NT2/D1 (cell line): ENCODE data around the gene ADGRG1.

Experiments used
- DNase-seq: peaks from one replicate; pipeline ENCODE4 v3.0.0-alpha.2; 2011; ENCODE audit warnings: low read depth, low spot score
- H3K27me3 ChIP-seq: 2 replicates; pipeline ENCODE4 v1.6.0; 2011; ENCODE audit warnings: mild to moderate bottlenecking; ENCODE audit not compliant: insufficient read length, insufficient read depth
- H3K36me3 ChIP-seq: 2 replicates; pipeline ENCODE4 v1.6.1; 2011; ENCODE audit warnings: mild to moderate bottlenecking, low read length, mixed read lengths; ENCODE audit not compliant: insufficient read depth, insufficient read length
- H3K4me1 ChIP-seq: 2 replicates; pipeline ENCODE4 v1.5.1; 2011; ENCODE audit not compliant: insufficient read depth, insufficient read length
- H3K4me3 ChIP-seq: 2 replicates; pipeline ENCODE4 v1.5.1; 2011; ENCODE audit warnings: low read depth; ENCODE audit not compliant: insufficient read length
- H3K9ac ChIP-seq: 2 replicates; pipeline ENCODE4 v1.6.0; 2011; ENCODE audit warnings: low read depth; ENCODE audit not compliant: insufficient read length
- H3K9me3 ChIP-seq: 2 replicates; pipeline ENCODE4 v1.5.1; 2011; ENCODE audit warnings: mild to moderate bottlenecking, low read length; ENCODE audit not compliant: insufficient read depth
- SUZ12 ChIP-seq: IDR thresholded peaks from 2 replicates; pipeline ENCODE4 v1.6.1; 2011; ENCODE audit not compliant: insufficient read length, insufficient read depth; ENCODE audit errors: extremely low read depth
- YY1 ChIP-seq: IDR thresholded peaks from 2 replicates; pipeline ENCODE4 v1.6.1; 2011; ENCODE audit not compliant: insufficient read length, insufficient read depth
- ZNF274 ChIP-seq: IDR thresholded peaks from 2 replicates; pipeline ENCODE4 v1.6.1; 2011; ENCODE audit warnings: mild to moderate bottlenecking, low read depth, low read length

Gene ADGRG1

DNA sequence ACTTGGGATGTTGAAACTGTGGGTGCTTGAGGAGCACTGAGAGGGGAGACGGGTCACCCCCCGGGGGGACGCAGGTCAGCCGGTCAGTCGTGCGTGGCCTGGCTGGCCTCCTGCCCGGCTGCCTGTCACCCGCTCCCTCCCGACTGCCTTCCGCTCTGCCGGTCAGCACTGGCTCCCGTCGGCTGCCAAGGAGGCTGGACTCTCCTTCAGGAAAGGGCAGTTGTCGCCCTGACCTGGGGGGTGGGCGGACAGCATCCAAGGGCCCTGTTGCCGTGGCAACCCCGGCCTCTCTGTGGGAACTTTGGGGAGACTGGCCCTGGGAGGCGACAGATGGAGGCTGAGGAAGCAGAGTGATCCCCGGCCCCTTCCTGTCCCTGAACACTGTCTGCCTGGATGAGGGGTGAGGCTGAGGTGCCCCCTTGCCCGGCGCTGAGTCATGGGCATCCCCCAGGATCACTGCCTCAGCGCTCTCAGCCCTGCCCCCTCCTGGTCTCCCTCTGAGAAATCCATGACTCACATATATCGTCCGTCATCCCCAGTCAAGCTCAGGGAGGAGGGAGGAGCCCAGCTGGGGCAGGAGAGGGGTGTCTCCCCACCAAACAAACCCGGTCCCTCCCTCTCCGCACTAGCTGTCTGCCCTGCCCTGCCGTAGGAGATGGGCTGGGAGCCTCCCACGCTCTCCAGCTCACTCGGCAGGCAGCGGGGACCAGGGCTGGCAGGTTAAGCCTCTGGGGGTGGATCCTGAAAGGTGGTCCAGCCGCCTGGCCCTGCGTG, at the start of gene ADGRG1:
TSS of gene ADGRG1 (plus strand) at position 623 of the 774 bp plus-strand sequence. CDS start 21,658 bp downstream, outside the sequence.
- no peaks in the 10 kb centered on the region for H3K36me3 ChIP-seq
- H3K9me3 ChIP-seq = no peaks in the 10 kb centered on the region
- DNase-seq = peak; percentile 54
- H3K27me3 ChIP-seq = no peaks in the 10 kb centered on the region
- no peak for TF ChIP-seq SUZ12
- no peak for TF ChIP-seq YY1
- TF ChIP-seq ZNF274 = no peak
- H3K9ac ChIP-seq = peak within 1 kb of the TSS; percentile 78
- H3K4me1 ChIP-seq = peaks cover 68% of the 10 kb centered on the region
- H3K4me3 ChIP-seq = peak within 1 kb of the TSS; percentile 31

DNA sequence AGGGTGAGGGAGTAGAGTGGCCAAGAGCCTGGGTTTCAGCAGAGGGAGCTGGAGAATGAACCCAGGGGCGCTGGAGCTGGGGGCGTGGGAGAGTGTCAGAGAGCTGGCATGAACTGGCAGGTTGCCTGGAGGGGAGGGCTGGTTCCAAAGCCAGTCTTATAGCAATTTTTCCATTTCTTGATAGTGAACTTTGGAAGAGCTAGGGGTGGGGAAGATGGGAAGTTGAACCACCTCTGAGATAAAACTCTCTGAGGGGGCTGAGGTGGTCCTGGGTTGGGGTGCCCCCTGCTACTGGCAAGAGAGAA, 49.1 kb upstream of the ADGRG1 start:
- H3K27me3 ChIP-seq = no peaks in the 10 kb centered on the region
- no peaks in the 10 kb centered on the region for H3K9me3 ChIP-seq
- peaks cover 8% of the 10 kb centered on the region for H3K4me1 ChIP-seq
- no peak overlapping the region for H3K9ac ChIP-seq
- no peaks in the 10 kb centered on the region for H3K36me3 ChIP-seq
- TF ChIP-seq YY1 = no peak
- no peak for TF ChIP-seq SUZ12
- TF ChIP-seq ZNF274 = no peak
- H3K4me3 ChIP-seq = no peak overlapping the region
- DNase-seq = no peak

DNA sequence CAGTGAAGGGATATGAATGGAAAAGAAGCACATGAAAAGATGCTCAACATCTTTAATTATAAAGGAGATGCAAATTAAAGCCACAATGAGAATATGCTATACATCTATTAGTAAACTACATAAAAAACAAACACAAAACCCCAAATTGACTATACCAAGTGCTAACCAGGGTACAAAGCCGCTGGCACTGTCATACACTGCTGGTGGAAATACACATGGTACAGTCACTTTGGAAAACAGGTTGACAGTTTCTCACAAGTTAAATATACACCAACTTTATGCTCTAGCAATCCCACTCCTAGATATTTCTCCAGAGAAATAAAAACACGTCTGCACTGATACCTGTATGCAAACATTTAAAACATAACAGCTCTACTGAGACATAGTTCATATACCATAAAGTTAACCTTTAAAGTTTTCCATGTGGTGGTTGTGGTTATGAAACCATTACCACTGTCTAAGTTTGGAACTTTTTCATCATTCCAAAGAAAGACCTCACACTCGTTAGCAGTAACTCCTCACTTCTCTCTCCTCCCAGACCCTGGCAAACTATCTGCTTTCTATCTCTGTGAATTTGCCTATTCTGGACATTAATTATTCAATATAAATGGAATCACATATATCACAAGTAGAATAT, 43.3 kb upstream of the ADGRG1 start:
- no peaks in the 10 kb centered on the region for H3K27me3 ChIP-seq
- H3K4me3 ChIP-seq = no peak overlapping the region
- no peaks in the 10 kb centered on the region for H3K4me1 ChIP-seq
- DNase-seq = no peak
- no peak overlapping the region for H3K9ac ChIP-seq
- TF ChIP-seq ZNF274 (no peak), SUZ12 (no peak), YY1 (no peak)
- no peaks in the 10 kb centered on the region for H3K36me3 ChIP-seq
- H3K9me3 ChIP-seq = no peaks in the 10 kb centered on the region

DNA sequence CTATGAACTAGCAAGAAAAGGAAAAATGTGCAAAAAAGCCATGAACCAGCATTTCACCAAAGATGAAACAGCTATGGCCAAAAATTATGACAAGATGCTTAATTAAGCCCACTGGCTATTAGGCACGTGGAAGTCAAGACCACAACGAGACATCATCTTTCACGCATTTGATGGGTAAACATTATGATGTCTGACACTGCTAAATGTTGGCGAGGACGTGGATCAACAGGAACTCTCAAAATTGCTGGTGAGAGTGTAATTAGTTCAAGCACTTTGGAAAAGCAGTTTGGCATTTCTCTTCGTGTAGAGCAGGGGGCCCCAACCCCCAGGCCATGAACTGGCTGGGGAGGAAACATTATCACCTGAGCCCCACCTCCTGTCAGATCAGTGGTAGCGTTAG, 39.6 kb upstream of the ADGRG1 start:
- Histone ChIP-seq H3K36me3 (no peaks in the 10 kb centered on the region), H3K27me3 (no peaks in the 10 kb centered on the region), H3K9ac (no peak overlapping the region), H3K4me3 (no peak overlapping the region), H3K4me1 (peaks cover 7% of the 10 kb centered on the region), H3K9me3 (no peaks in the 10 kb centered on the region)
- no peak for DNase-seq
- TF ChIP-seq ZNF274 (no peak), YY1 (no peak), SUZ12 (no peak)

DNA sequence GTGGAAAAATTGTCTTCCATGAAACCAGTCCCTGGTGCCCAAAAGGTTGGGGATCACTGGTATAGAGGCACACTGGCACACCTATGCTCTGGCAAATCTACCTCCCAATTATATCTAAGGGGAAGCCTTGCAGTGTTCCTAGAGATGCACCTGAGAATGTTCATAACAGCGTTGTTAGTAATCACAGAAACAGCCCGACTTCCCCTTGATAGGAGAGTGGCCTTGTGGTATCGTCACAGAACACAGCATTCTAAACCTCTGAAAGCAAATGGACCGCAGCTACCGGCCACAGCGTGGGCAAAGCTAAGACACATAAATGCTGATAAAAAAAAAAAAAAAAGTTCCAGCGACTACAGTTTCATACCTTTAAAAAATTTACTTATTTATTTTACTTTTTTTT, 39.1 kb upstream of the ADGRG1 start:
- H3K4me3 ChIP-seq = no peak overlapping the region
- H3K4me1 ChIP-seq = peaks cover 7% of the 10 kb centered on the region
- TF ChIP-seq YY1 (no peak), ZNF274 (no peak), SUZ12 (no peak)
- no peak overlapping the region for H3K9ac ChIP-seq
- DNase-seq = no peak
- H3K27me3 ChIP-seq = no peaks in the 10 kb centered on the region
- no peaks in the 10 kb centered on the region for H3K9me3 ChIP-seq
- H3K36me3 ChIP-seq = no peaks in the 10 kb centered on the region

DNA sequence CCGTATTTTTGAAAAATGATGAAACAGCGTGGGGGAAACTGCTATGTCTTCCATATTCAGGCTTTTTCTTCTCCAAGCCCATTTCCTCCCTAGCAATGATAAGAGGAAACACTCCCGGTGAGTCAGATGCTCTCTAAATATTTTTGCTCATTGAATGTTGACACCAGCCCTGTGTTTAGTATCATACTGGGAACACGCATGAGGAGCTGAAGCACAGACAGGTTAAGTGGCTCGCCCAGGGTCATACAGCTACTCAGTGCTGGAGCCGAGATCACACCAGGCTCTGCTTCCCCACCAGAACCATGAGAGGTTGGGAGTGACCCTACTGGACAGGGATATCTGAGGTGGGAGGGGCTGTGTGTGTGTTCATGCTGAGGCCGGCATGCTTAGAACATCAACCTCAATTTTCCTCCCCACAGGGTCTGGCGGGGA, 37.8 kb upstream of the ADGRG1 start:
- no peaks in the 10 kb centered on the region for H3K27me3 ChIP-seq
- no peak overlapping the region for H3K4me3 ChIP-seq
- no peak overlapping the region for H3K9ac ChIP-seq
- no peak for DNase-seq
- no peaks in the 10 kb centered on the region for H3K36me3 ChIP-seq
- TF ChIP-seq SUZ12 (no peak), YY1 (no peak), ZNF274 (no peak)
- H3K9me3 ChIP-seq = peaks cover 5% of the 10 kb centered on the region; the same call in 1 of the 2 replicates
- H3K4me1 ChIP-seq = peaks cover 7% of the 10 kb centered on the region

DNA sequence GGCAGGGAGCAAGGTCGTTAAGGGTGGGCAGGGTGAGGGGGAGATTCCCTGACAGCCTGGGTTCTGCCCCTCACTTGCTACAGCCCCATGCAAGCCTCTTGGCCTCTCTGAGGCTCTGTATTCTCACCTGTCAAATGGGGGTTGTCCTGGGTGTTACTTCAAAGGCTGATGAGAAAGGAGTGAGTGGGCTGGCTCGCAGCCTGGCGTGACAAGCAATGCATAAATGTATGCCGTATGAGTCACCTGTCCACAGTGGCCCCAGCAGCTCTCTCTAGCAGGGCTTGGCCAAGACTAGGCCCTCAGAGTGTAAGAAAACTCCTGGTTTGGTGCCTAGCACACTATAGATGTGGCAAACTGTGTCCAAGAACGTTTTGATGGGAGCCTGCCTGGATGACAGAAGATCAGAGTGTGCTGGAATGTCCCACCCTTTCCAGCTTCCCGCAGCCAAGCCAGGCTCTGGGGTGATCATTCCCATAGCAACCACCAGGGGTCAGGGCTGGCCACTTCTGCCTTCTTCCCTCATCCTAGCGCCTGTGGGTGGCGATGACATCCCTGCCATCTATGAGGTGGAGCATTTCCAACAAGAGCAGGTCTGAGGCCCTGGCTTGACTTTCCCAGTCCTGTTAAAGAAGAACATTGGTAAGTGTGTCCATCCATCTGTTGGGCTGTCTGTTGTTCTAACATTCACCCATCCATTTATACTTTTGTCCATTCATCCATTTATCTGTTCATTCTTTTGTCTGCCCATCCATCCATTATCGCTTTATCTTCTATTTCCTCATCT, 37.2 kb upstream of the ADGRG1 start:
- TF ChIP-seq ZNF274 = no peak
- no peak for TF ChIP-seq SUZ12
- TF ChIP-seq YY1 = no peak
- Histone ChIP-seq H3K4me1 (peaks cover 7% of the 10 kb centered on the region), H3K4me3 (no peak overlapping the region)

More for the DNA sequence above, 37.2 kb upstream of the ADGRG1 start:
- Histone ChIP-seq H3K9ac (no peak overlapping the region), H3K36me3 (no peaks in the 10 kb centered on the region), H3K27me3 (no peaks in the 10 kb centered on the region), H3K9me3 (peaks cover 7% of the 10 kb centered on the region; the same call in 1 of the 2 replicates)
- DNase-seq = peak; percentile 77
